ENCODE results near the gene NOTUM. TPM values are rescaled to one million over a fixed set of nuclear protein-coding genes. Genes with fewer than 3 reads are reported as not detected.

NOTUM gene
- total RNA-seq, 1 experiment from 2014 or later: not detected

- Histone ChIP-seq H3F3A (ENCODE audit: insufficient read depth, low read depth) (peaks cover 38% of the 10 kb centered on the region; the same call in 1 of the 2 replicates), H4K20me1 (ENCODE audit: insufficient read depth) (peaks cover 17% of the 10 kb centered on the region), H3K27ac (peak overlapping the region; percentile 95), H3K9me2 (ENCODE audit: insufficient read depth) (no peaks in the 10 kb centered on the region), H3K36me3 (ENCODE audit: low read depth) (no peaks in the 10 kb centered on the region), H3K4me3 (peak overlapping the region; percentile 48), H3K9me3 (ENCODE audit: insufficient read depth, low read depth) (no peaks in the 10 kb centered on the region), H3K27me3 (ENCODE audit: insufficient read depth, low read depth) (no peaks in the 10 kb centered on the region), H2AFZ (no peak overlapping the region), H3K4me2 (peak overlapping the region; percentile 86), H3K4me1 (replicated peaks; ENCODE audit: insufficient read depth) (peaks cover 58% of the 10 kb centered on the region), H3K79me2 (ENCODE audit: low read depth) (peaks cover 74% of the 10 kb centered on the region)
- no peak for DNase-seq
- TF ChIP-seq EZH2 (IDR thresholded peaks at IDR 0.05; ENCODE audit: low read depth) (no peak), CTCF (conservative IDR thresholded peaks at IDR 0.05) (no peak)
- intact Hi-C loops (cut with micrococcal nuclease; ENCODE audit: unreplicated experiment): no loop called here
- no TSS peak for BruUV-seq (replicated peaks)
- POLR2A ChIA-PET (ENCODE audit: unreplicated experiment): interaction anchor here (1.0 to 1.2 kb wide), 2 partner anchors 10 to 220 kb away, joined by 3 to 8 read pairs; partner anchors contain the start of gene MRPL12
- CTCF ChIA-PET: interaction anchor here (0.7 kb wide), 2 partner anchors 10 to 54 kb away, joined by 4 to 6 read pairs; no protein-coding TSS in a partner anchor
Observed at GRCh38 chr17:81922566-81923301, 38.3 kb downstream of the NOTUM start.

- DNase-seq: no peak
- Histone ChIP-seq H3F3A (ENCODE audit: insufficient read depth, low read depth) (peaks cover 41% of the 10 kb centered on the region; the same call in 1 of the 2 replicates), H3K27ac (no peak overlapping the region; the same call in 1 of the 2 replicates), H3K36me3 (ENCODE audit: low read depth) (no peaks in the 10 kb centered on the region), H3K4me1 (replicated peaks; ENCODE audit: insufficient read depth) (peaks cover 58% of the 10 kb centered on the region), H2AFZ (no peak overlapping the region), H3K9me2 (ENCODE audit: insufficient read depth) (no peaks in the 10 kb centered on the region), H3K4me3 (no peak overlapping the region; the same call in 1 of the 2 replicates), H4K20me1 (ENCODE audit: insufficient read depth) (peaks cover 17% of the 10 kb centered on the region), H3K4me2 (peak overlapping the region; percentile 86; the same call in 1 of the 2 replicates), H3K9me3 (ENCODE audit: insufficient read depth, low read depth) (no peaks in the 10 kb centered on the region), H3K79me2 (ENCODE audit: low read depth) (peaks cover 79% of the 10 kb centered on the region), H3K27me3 (ENCODE audit: insufficient read depth, low read depth) (no peaks in the 10 kb centered on the region)
- BruUV-seq (replicated peaks): TSS peak; percentile 10
- intact Hi-C loops (cut with micrococcal nuclease; ENCODE audit: unreplicated experiment): no loop called here
- ChIA-PET POLR2A (ENCODE audit: unreplicated experiment) (interaction anchor here (1.2 kb wide), 1 partner anchor 219 kb away, joined by 8 read pairs; the partner anchor contains the start of gene MRPL12), CTCF (no interaction called here)
- TF ChIP-seq CTCF (conservative IDR thresholded peaks at IDR 0.05): no peak
- no peak for TF ChIP-seq EZH2 (IDR thresholded peaks at IDR 0.05; ENCODE audit: low read depth)
Observed at GRCh38 chr17:81921996-81922565, 38.9 kb downstream of the NOTUM start.

GRCh38 chr17:81921537-81921862 lies 39.5 kb downstream of the NOTUM start:
- no peaks in the 10 kb centered on the region for H3K27me3 ChIP-seq (ENCODE audit: insufficient read depth, low read depth)
- BruUV-seq (replicated peaks): no TSS peak
- H2AFZ ChIP-seq: no peak overlapping the region
- H3K4me2 ChIP-seq: no peak overlapping the region
- no peaks in the 10 kb centered on the region for H3K9me3 ChIP-seq (ENCODE audit: insufficient read depth, low read depth)
- no peaks in the 10 kb centered on the region for H3K36me3 ChIP-seq (ENCODE audit: low read depth)
- intact Hi-C loops (cut with micrococcal nuclease; ENCODE audit: unreplicated experiment): no loop called here
- H3K4me3 ChIP-seq: no peak overlapping the region
- H4K20me1 ChIP-seq (ENCODE audit: insufficient read depth): peaks cover 17% of the 10 kb centered on the region
- no peak for TF ChIP-seq EZH2 (IDR thresholded peaks at IDR 0.05; ENCODE audit: low read depth)
- ChIA-PET POLR2A (ENCODE audit: unreplicated experiment) (no interaction called here), CTCF (no interaction called here)
- peaks cover 78% of the 10 kb centered on the region for H3K79me2 ChIP-seq (ENCODE audit: low read depth)
- peaks cover 47% of the 10 kb centered on the region for H3F3A ChIP-seq (ENCODE audit: insufficient read depth, low read depth)
- peaks cover 59% of the 10 kb centered on the region for H3K4me1 ChIP-seq (replicated peaks; ENCODE audit: insufficient read depth)
- no peak overlapping the region for H3K27ac ChIP-seq
- H3K9me2 ChIP-seq (ENCODE audit: insufficient read depth): no peaks in the 10 kb centered on the region
- DNase-seq: no peak

Measured in PC-9 (cell line).